Activated CD4-positive, CD25-positive, alpha-beta regulatory T cell (primary cell): ENCODE data around the gene JAM2.
A peak's percentile ranks its signal among the peaks of the same experiment; 100 is the strongest.
"Not testable (repeated sequence)": the region's sequence is repeated elsewhere in the genome, so short reads cannot be mapped to it uniquely, and the experiment has no call there.

ENCODE experiments used
- DNase-seq, 4 experiments: peaks; one replicate each; lab custom pipeline; 2025; lab: John Stamatoyannopoulos, UW

The JAM2 gene, protein sequence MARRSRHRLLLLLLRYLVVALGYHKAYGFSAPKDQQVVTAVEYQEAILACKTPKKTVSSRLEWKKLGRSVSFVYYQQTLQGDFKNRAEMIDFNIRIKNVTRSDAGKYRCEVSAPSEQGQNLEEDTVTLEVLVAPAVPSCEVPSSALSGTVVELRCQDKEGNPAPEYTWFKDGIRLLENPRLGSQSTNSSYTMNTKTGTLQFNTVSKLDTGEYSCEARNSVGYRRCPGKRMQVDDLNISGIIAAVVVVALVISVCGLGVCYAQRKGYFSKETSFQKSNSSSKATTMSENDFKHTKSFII

DNA sequence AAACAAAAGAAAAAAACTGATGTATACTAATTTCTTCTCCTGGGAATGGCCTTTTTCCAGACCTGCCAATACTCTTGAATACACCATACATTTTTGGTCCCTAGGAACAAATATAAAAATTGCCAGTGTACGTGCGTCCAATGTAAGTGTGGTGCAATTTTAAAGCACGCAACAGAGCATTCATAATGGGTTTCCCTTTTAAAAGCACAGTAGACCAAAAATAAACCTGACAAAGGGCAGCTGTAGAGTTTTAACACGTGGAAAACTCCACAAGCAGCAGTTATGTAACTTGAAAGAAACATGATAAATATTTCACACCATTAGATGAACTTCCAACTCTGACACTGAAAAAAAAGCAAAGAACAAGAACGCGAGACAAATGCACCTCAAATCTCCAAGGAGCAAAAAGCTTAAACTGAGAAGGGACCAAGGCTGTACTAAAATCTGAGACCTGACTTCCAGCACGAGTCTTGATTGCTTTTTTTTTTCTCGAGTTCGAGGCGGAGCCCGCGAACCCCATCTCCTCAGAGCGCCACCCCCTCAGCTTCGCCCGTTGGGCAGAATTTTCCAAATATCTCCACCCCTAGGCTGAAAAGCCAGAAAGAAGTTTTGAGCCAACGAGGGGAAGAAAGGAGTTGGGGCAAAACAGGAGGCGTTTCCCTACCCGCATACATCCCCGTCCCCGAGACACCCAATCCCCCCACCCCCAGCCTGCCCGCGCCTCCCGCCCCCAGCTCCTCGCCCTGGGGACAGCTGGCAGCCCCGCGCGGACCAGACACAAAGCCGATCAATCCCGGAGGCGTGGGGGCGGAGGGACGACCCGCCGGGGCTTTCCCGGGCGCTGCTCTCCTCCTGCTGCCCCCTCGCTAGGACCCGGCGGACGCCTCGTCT is at the start of gene JAM2:
Gene JAM2 (plus strand): TSS at position 599 of the 891 bp plus-strand sequence. CDS start 564 bp downstream, outside the sequence.
- DNase-seq, result no peak

DNA sequence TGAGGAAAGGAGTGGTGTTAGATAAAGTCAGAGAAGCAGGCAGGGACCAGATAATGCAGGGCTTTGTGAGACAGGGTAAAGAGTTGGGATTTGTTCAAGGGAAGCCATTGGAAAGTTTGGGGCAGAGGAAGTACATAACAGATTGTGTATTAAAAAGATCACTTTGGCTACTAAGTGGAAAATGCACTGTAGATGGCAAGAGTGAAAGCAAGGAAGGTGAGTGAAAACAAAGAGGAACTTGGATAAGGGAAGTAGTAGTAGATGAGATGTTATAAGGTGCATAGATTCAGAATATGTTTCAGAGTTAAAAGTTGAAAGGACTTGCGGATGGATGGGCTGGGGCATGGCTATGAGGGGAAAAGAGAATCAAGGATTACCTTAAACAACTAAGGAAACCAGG is 49.2 kb upstream of the JAM2 start:
- DNase-seq, result no peak

DNA sequence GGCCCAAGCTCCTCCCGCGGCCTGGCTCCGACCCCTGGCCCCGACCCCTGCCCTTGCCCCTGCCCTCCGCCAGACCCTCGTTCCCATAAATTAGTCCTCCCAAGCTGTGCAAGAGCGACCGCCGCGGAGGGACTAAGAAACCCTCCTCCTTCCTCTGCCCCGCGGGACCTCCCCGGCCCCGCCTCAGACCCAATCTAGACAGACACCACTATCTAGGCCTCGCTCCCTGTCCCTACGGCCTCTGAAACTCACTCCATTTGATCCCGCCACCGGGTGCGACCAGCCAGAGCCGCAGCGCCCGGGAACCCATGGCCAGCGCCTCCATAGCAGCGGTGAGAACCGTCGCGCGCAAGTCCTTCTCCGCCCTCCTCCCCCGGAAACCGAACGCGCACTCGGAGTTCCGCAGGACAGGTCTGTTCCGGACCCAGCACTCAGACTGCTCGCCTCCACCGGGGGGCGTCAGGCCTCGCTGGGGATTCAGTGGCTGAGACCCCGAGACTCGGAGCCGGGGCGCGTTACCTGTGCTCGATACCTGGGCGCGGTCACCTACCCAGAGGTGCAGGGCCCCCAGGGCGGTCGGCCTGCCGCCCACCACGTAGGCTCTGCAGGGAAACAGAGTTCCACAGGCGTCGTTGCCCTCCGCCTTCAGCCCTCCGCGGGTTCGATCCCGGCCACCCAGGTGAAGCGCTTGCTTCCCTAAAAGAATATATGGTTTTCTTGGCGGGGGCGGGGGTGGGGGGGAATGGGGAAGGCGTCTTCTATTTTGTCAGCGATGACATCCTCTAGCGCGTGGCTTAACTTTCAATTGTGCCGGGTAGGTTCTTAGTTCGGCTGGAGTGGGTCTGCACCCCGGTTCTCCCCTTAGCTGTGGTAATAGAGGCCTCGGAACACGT is 31.7 kb upstream of the JAM2 start, which contains the start of gene MRPL39:
Gene MRPL39 (minus strand): TSS at position 331 of the 893 bp plus-strand sequence. CDS start 6 bp downstream, at position 325.
- DNase-seq, result peak; percentile 74 to 78 (median 77)

DNA sequence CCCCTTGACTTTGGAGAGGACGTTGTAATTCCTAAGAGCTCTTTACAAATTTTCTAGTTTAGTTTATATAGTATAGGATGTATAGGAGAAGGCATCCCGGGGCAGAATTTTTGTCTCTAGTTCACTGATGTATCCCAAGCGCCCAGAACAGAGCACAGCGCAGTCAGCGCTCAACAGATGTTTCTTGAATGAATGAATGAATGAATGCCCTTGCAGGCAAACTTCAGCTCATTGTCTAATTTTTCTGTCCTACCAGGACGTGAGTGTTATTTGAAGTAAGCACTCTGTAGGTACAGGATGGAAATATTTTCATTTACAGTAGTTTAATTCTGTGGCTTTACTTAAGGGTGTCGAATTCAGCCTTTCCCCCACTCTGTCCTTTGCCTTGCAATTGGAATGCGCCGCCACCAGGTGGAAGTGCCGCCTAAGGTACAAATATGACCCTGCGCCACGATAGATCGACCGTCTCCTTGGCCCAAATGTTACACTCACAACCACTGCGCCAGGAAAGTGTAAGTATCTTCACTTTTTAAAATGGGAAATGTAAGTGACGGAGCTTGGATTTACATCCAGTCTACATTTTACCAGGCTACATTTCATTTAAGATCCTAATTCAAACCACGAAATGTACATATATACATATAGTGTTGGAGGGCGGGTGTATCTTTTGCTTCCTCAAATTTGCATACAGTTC is 30.9 kb upstream of the JAM2 start:
- peak; percentile 30 to 57 (median 37) for DNase-seq

DNA sequence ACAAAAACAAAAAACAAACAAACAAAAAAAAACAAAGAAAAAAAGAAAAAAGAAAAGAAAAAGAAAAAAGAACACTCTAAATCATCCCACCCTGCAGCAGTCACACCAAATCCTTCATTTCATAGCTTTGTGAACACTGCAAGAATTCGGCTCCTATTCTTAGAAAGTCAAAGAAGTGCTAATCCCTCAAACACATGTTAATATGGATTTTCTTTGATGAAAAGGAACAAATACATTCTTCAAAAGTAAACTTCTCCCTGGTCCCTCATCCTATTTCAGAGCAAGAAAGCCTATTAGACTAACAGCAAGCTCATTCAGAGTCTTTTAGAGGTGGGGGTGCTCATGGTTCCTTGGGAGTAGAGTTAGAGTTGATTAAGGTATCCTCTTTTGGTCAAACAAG is 24.6 kb upstream of the JAM2 start:
- no peak for DNase-seq

DNA sequence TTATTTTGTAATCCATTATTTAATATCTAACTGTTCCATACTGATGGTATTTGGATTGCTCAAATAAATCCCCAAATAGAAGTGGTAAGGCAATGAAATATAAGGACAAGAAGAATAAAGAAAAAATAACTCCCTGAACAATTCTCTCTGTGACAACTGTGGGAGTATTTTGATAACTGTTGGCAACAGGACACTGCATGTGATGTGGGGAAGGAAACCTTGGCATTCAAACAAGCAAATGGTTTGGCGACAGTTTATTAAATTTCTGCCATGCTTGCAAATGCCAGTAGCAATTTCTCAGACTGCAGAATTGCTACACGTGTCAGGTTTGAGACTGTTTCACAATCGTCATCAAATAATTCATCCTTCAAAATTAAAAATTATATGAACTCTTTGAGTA is 23.2 kb upstream of the JAM2 start:
- DNase-seq, result no peak

DNA sequence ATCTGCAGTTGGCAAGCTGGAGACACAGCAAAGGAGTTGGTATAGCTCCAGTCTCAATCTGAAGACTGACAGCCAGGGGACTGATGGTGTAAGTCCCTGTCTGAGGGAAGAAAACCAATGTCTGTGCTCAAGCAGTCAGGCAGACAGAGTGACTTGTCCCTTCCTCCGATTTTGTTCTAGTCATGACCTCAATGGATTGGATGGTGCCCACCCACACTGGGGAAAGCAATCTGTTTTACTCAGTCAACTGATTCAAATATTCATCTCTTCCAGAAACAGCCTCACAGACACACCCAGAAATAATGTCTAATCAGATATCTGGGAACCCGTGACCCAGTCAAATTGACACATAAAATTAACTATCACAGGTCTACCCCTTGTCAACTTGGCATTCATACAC is 19.9 kb upstream of the JAM2 start:
- DNase-seq, result no peak

DNA sequence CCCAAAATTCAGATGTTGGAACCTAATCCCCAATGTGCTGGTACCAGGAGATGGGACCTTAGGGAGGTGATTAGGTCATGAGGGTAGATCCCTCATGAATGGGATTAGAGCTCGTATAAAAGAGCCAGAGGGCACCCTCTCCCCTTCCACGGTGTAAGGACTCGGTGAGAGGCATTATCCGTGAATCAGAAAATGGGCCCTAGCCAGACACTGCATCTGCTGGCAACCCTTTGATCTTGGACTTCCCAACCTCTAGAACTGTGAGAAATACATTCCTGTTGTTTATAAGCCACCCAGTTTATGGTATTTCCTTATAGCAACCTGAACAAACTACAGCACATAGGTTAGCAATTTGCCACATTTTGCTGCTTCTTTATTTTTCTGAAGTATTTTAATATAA is 14.5 kb upstream of the JAM2 start:
- no peak for DNase-seq

DNA sequence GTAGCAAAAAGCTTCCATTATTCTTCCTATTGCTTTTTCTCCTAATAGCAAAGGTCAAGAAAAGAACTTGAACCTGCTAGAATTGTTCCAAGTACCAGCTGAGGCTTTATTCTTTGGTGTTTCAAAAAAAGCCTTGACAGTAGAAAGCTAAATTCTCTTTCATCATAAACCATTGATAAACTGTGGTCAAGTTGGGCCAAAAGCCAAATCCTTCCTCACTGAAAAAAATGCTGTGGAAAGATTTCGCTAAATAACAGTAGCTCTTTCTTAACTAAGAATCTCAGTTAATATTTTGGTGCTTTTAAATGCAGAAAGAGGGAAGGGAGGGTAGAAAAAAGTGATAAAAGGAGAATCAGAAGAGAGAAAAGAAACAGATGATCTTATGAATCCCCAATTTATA is 14.0 kb upstream of the JAM2 start:
- no peak for DNase-seq

DNA sequence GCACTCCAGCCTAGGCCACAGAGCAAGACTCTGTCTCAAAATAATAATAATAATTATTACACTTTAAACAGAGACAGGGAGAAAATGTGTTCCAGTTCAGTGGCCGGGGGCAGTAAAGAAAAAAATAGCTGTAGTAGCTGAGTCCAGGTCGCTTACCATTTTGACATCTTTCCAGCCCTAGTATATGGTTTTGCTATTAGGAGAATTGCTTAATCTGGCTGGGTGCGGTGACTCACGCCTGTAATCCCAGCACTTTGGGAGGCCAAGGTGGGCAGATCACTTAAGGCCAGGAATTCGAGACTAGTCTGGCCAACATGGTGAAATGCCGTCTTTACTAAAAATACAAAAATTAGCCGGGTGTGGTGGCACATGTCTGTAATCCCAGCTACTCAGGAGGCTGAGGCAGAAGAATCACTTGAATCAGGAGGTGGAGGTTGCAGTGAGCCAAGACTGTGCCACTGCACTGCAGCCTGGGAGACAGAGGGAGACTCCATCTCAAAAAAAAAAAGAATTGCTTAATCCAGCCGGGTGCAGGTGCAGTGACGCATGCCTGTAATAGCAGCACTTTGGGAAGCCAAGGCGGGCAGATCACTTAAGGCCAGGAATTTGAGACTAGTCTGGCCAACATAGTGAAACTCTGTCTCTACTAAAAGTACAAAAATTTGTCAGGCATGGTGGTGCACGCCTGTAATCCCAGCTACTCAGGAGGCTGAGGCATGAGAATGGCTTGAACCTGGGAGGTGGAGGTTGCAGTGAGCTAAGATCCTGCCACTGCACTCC is 13.1 kb upstream of the JAM2 start:
- DNase-seq, result not testable (repeated sequence)

DNA sequence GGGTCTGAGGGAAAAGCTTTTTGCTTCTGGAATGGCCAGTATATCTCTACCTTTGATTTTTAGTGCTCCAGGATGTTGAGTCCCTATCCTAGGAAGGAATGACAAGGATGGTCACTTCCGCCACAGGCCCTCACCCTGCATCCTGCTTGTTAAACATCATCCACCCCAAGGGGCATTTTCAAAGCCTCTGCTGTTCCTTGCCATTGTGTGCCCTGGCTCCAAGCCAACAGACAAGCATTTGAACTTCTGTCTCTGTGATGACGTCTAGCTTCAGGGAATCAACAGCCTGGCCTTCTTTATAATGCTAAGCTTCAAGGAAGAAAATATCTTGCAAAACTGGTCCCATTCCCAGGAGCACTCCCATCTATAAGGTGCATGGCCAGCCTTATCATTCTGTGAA is 12.3 kb upstream of the JAM2 start:
- DNase-seq, result no peak

DNA sequence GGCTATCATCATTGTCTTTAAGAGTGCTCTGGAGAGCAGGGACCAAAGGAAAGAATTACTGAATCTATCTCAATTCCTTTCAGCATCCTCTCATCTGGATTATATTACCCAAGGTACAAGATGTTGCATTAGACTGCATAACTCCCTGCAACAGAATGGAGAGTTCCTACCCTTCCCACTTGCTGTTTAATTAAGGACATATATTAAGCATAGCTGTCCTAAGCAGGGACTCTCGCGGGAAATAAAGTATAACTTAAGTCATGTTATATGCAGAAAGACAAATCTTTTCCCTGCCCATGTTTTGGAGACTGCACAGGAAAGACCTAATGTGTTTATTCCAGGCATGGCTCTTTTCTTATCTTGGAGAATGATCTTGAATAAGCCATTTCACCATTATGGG is 6.8 kb upstream of the JAM2 start:
- no peak for DNase-seq

DNA sequence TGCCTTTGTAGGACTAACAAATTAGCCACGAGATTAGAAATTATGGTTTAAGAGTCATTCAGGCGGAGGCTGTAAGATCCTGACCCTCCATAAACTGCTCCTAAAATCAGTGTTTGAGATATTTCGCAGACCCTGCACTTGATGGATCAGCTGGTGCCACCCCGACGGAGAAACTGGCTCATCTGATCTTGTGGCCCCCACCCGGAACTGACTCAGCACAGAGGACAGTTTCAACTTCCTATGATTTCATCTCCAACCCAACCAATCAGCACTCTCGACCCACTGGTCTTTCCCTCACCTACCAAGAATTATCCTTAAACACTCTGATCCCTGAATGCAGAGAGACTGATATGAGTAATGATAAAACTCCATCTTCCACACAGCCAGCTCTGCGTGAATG is 3.7 kb upstream of the JAM2 start:
- DNase-seq, result no peak

DNA sequence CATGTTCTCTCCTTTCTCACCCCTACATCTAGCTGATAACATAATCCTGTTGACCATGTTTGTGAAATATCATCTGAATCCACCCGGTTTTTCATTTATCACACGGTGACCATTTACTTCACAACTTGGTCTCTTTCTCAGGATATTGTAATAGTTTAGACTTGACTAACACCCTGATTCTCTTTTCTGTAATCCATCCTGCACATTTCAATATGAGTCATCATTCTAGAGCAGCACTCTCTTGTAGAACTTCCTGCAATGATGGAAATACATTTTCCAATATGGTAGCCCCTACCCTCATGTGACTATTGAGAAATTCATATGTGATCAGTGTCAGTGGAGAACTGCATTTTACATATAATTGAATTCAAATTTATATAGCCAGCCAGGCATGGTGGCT is 2.3 kb upstream of the JAM2 start:
- DNase-seq, result no peak

DNA sequence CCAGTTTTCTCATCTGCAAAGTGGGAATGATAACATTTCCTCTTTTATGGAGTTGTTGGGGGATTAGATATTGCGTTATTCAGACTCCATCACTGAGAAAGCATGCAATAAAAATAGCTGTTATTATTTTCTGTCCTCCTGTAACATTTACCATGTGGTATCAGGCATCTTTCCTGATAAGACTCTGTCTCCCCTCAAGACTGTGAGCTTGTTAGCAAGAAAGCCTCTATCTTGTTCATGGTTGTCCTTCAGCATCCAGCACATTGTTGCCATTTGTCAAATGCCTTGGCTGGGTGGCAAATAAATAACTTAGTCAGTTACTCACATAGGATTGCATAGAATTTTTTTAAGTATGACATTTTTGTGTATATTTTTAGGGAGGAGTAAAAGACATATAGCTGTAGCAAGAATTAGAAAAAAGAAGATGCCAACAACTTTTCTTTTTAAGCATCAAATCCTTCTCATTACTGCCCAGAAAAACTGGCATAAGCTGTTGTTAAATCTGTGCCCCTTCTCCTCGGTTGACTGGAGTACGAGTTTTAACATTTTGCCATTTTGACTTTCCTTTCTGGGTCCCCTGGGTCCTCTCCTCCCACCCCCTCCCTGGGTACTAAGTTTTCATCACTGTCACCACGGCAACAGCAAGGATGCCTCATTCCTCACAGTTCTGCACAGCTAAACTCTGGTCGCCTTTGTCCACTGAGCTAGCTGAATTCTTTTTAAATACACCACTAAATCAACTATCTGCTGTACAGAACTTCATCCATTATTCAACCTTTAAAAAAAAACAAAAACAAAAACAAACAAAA is 1.0 kb upstream of the JAM2 start:
- no peak for DNase-seq

DNA sequence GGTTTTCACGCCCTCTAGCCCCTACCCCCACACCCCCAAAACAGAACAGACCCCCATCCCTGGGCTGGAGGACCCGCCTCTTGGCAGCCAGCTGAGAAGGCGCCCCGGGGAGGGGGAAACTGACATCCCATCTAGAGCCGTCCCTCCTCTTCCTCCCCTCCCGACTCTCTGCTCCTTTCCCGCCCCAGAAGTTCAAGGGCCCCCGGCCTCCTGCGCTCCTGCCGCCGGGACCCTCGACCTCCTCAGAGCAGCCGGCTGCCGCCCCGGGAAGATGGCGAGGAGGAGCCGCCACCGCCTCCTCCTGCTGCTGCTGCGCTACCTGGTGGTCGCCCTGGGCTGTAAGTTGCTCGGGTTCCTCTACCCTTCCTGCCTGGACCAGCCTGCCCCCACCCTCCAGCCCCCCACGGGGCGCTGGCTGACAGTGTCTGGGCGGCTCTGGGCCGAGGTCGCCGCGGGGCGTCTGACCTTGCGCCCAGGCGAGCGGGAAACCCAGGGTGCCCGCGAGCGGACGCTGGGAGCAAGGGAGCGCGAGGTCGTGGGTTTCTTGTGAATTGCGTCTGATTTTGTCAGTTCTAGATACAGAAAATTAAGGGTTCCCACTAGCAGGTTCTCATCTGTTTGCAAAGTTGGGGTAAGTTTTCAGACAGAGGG is 618 bp downstream of the JAM2 start:
- peak in 2 of 4 experiments; percentile 4 to 16 for DNase-seq

DNA sequence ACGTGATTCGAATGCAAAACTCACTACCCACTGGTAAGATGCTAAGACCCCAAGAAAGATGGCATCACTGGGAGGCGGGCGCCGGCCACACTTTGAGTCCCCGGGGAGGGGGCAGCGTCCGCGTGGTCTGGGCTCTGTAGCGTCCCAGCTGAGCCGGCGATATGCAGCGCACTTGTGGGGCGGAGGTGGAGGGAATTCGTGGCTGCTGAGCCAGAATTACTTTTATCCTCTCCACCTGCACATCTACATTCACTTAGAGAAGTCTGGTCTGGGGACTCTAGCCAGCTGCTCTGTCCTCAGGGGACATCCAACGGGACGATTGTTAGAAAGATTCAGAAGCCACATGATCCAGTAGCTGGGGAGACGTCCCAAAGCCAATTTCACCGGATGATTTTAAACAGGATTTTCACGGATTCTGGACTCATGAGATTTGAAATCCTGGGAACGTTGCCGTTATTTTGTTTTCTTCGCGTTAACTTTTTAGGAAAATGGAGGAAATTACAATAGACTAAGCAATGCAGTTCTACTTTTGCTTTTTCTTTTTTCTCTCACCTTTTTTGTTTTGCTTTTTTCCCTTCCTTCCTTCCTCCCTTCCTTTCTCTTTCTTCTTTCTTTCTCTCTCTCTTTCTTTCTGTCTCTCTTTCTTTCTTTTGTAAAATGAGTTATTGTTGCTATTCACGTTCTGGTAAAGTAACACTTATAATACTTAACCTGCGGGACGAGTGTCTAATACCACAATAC is 1.3 kb downstream of the JAM2 start:
- DNase-seq, result no peak

DNA sequence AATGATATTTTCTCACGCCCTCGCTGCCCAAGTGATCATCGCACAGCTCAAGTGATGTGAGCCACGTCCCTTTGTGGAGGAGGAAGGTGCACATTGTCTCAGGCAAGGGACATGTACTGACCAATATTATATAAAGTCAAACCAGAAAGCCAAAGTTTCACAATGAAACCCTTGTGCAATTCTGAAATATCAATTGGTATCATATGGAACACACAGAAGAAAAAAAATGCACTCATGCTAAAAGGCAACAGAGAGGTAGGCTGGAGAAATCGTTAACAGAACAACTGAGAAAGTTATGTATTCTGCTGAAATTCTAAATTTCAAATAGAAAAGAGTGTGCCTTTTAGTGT is 1.9 kb downstream of the JAM2 start:
- DNase-seq, result no peak

DNA sequence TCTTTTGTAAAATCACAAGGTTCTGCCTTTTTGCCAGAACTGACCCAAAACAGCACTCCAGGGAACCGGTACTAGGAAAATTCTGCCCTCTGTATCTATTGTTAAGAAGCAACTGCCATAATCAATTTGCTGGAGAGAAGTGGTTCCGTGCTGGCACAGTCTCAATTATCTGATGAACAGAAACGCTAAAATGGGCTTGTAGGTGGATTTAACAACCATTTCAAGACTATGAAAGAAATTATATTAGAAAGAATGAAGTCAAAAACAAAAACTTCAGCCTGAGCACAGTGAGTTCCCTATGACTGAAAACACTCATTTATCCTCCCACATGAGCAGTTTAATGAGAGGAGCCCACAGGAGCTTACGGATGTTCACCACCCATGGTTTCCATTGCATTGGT is 4.4 kb downstream of the JAM2 start:
- no peak for DNase-seq
